SK-N-DZ (cell line): ENCODE results near the gene SAMD3. TPM values are rescaled to one million over a fixed set of nuclear protein-coding genes. Genes with fewer than 3 reads are reported as not detected.
"Not testable (repeated sequence)": the region's sequence is repeated elsewhere in the genome, so short reads cannot be mapped to it uniquely, and the experiment has no call there.

ENCODE experiments used
- DNase-seq: peaks from one replicate; pipeline ENCODE4 v3.0.0-alpha.2; 2015; ENCODE audit warnings: low spot score
- polyA plus RNA-seq, 2 experiments: library from polyadenylated mRNA; depleted of rRNA; stranded (reverse); fragments of >200 nt; gene quantifications; 2 replicates each; pipeline ENCODE4 v1.2.3, GENCODE V29; 2014

SAMD3 gene, protein sequence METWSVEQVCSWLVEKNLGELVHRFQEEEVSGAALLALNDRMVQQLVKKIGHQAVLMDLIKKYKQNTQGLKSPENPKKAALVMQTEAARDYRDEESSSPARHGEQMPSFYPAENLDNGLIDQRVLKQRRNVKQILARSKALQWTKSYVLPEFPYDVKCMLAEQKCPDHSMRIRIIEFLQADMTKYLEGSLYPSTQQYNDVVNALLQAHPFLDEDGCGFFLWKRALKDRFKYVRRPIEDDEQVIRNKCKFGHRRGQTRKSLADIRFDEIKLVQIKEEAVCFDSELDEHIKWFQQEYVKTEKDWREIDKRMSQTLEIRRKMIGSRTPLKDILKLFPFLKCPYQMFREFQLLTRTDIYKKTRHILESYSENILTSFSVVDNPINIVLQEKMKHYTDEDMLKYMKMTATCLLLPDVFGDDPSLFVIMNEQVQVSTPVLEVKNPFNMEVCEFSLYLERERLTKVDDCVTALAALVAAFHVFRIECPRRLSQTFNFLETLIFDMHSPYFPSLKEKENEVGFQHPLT
- polyA plus RNA-seq (2014; cell fraction: cytosol; rRNA removed), result not detected in 2 replicates
- not detected in 2 replicates for polyA plus RNA-seq (2014; cell fraction: nucleus; rRNA removed)

DNA sequence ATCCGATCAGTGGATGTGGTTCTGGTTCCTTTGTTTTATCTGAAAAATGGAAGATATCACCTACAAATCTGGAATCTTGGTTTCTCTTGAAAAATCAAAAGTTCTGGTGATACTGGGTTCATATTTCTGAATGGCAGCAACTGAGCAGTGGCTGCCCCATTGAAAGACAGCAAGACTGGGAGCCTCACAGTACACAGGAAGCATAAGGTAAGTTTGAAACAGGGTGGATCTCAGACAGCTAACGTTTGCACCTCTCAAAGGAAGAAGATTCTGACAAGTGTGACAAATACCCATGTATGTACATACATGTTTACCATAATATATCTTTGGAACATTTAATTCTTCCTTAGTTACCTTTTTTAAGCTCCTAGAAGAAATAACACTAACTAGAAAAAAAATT is at the start of gene SAMD3:
SAMD3 (minus strand) TSS at position 177 of the 400 bp plus-strand sequence. CDS start 7,678 bp downstream, outside the sequence.
- DNase-seq, result no peak

DNA sequence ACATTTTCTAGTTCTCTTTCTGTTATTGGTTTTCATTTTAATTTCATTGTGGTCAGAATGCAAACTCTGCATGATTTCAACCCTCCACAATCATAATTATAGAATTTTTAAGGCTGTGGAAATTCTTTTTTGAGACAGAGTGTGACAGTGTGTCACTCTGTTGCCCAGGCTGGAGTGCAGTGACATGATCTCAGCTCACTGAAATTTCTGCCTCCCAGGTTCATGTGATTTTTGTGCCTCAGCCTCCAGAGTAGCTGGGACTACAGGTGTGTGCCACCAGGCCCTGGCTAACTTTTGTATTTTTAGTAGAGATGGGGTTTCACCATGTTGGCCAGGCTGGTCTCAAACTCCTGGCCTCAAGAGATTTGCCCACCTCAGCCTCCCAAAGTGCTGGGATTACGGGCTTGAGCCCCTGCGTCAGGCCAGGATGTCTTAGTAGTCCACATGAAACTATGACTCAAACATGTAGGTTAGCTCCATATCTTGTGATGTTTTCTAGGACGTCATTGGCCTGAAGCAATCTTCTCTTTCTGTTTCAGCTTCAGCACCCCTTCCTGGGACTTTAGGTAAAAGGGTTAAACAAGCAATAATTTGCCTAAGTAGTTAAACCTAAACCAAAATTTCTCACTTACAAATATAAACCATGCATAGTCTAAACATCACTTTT is 47.4 kb upstream of the SAMD3 start:
- DNase-seq, result no peak

DNA sequence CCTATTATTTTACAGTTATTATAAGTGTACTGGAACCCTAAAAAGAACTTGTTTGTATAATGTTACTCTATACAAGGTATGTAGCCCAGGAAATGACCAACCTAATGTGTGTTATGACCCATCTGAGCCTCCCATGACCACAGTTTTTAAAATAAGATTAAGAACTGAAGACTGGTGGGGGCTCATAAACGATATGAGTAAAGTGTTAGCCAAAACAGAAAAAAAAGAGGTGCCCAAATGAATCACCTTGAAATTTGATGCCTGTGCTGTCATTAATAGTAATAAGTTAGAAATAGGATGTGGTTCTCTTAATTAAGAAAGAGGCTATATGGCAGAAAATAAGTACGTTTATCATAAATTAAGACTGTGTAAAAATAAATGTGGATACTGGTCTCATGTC is 42.8 kb upstream of the SAMD3 start:
- not testable (repeated sequence) for DNase-seq

GRCh38 chr6:130262008-130262407 is 39.3 kb upstream of the SAMD3 start:
- DNase-seq, result no peak

- not testable (repeated sequence) for DNase-seq
These were observed 38.8 kb upstream of the SAMD3 start for GRCh38 chr6:130261558-130261957.

DNA sequence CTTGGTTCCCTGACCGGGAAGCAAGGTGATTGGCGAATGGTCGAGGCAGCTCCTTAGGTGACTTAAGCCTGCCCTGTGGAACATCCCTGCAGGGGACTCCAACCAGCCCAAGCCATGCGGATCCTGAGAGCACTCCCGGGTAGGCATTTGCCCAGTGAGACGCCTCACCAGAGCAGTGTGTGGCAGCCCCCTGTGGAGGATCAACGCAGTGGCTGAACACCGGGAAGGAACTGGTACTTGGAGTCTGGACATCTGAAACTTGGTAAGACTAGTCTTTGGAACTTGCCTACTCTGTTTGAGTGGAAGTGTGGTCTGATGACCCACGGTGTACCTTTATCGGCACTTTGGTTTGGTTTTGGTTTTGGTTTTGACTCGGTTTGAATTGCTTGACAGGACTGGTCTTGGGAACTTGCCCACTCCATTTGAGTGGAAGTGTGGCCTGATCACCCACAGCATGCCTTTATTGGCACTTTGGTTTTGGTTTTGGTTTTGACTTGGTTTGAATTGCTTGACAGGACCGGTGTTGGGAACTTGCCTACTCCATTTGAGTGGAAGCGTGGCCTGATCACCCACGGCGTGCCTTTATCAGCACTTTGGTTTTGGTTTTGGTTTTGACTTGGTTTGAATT is 38.0 kb upstream of the SAMD3 start:
- DNase-seq, result not testable (repeated sequence)

DNA sequence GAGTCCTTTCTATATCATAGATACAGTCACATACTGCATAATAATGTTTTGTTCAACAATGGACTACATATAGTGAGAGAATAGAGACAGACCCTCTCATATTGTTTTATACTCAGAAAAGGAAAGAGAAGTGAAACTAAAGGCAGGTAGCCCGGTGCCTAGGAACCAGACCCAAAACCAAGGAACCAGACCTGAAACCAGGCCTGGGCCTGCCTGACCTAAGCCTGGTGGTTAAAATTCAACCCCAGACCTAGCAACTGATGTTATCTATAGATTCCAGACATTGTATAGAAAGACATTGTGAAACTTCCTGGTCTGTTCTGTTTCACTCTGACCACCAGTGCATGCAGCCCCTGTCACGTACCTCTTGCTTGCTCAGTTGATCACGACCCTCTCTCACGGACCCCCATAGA is 37.3 kb upstream of the SAMD3 start:
- not testable (repeated sequence) for DNase-seq

- no peak for DNase-seq
These were observed 36.8 kb upstream of the SAMD3 start for GRCh38 chr6:130259557-130259956.

DNA sequence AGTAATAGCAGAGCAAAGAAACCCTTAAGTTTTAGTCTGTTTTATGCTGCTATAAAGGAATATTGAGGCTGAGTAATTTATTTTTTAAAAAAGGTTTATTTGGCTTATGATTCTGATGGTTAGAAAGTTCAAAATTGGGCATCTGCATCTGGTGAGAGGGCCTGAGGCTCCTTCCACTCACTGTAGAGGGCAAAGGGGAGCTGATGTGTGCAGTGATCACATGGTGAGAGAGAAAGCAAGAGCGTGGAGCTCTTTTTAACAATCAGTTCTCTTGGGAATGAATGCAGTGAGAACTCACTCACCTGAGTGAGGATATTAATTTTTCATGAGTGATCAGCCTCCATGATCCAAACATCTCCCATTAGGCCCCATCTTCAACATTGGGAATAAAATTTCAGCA is 36.4 kb upstream of the SAMD3 start:
- no peak for DNase-seq

- no peak for DNase-seq
These were observed 29.9 kb upstream of the SAMD3 start for GRCh38 chr6:130252527-130253237.

GRCh38 chr6:130245267-130245666 is 22.5 kb upstream of the SAMD3 start:
- DNase-seq, result no peak

DNA sequence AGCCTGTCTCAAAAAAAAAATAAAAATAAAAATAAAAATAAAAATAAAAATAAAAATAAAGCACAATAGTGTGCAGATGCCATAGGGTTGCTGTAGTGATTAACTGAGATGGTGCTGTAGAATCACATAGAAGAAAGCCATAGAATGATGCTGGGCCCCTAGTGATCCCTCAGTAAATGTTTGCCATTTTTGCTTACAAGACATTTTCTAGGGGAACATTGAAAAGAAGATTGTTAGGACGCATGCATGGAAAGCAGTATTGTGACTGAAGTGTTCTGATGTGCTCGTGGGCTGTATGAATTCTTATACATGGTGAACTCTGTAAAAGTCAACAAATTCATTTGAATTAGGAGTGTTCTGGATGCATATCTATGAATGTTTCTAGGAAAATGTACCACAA is 22.0 kb upstream of the SAMD3 start:
- no peak for DNase-seq

DNA sequence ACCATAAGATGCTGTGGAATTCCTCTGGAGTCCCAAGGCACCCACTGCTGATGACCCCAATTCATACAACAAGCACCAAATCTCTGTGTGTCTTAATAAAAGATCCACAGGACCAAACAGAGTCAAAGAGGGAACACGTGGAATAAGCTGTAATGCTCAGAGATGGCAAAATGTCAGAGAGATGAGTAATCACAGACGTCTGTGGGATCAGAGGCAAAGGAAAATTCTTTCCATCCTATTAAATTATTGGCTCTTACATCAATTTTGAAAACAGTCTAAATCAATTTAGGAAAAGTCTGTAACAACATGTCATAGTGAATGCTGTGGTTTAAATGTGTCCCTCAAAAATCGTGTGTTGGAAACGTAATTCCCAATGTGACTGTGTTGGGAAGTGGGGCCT is 17.5 kb upstream of the SAMD3 start:
- no peak for DNase-seq

GRCh38 chr6:130239755-130240154 is 17.0 kb upstream of the SAMD3 start:
- DNase-seq, result no peak

- no peak for DNase-seq
These were observed 10.6 kb upstream of the SAMD3 start for GRCh38 chr6:130233330-130233729.

GRCh38 chr6:130230531-130230930 is 7.8 kb upstream of the SAMD3 start:
- DNase-seq, result not testable (repeated sequence)

DNA sequence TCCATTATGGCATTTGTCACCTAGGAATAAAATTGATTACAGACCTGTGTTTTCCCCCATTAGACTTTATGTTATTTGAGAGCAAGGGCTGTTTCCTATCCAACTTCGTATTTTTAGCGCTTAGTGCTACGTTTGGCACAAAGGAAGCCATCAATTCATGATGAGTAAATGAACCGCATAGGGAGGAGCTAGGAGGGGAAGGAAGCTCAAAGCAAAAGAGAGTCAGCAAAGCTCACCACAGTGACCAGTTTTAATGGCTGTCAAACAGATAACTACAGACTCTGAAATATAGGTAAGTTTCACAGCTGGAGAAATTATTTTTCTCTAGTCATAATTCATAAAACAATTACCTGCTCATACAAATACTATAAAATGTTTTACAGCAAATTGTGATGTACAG is 6.9 kb upstream of the SAMD3 start:
- DNase-seq, result no peak

DNA sequence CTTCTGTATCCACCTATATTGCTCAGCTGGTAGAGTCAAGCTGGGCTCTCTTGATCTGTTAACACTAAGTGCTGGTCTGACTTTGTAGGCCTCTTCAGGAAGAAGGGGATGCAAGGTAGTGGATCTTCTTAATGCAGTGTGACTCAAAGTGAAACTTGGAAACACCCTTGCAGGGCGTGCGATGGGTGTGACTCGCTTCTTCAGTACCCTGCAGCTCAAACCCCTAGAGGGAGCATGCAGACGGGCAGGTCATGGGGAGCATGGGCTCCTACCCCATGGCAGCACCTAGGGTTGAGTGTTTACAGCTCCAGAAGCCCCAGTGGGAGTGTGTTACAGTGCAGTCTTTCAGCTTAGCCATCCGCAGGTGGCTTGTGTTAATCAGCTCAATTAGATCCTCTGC is 757 bp upstream of the SAMD3 start:
- DNase-seq, result no peak

GRCh38 chr6:130218134-130218533 is 4.6 kb downstream of the SAMD3 start:
- DNase-seq, result no peak

GRCh38 chr6:130216620-130217019 is 6.1 kb downstream of the SAMD3 start:
- DNase-seq, result no peak

GRCh38 chr6:130215526-130215925 is 7.2 kb downstream of the SAMD3 start:
- no peak for DNase-seq
